ENCODE results near the gene AMPD2. TPM values are rescaled to one million over a fixed set of nuclear protein-coding genes. Genes with fewer than 3 reads are reported as not detected.

AMPD2 gene
- total and polyA plus RNA-seq, 10 donors, result 25.2 to 193 (median 143) TPM

- H3K9me3 ChIP-seq, result no peaks in the 10 kb centered on the region
- H3K27me3 ChIP-seq (replicated peaks in 1 of 7), result no peaks in the 10 kb centered on the region
- H3K36me3 ChIP-seq, result peaks cover 0 to under 1% (median 0%) of the 10 kb centered on the region in 6 donors
- WGBS, 5 donors, result 64 to 88% (median 82%) methylated on average over 2 of the region's 2 CpGs
- intact Hi-C loops (cut with DNase I; ENCODE audit: low total_unique reads), result no loop called here
- no peak overlapping the region for H3K27ac ChIP-seq
- H3K4me1 ChIP-seq, result peaks cover 0 to 27% (median 25%) of the 10 kb centered on the region in 6 donors
- H3K4me3 ChIP-seq, result no peak overlapping the region
- no peak for DNase-seq
- TF ChIP-seq POLR2AphosphoS5 (IDR thresholded peaks at IDR 0.05) (no peak), POLR2A (IDR thresholded peaks at IDR 0.05) (no peak), CTCF (IDR thresholded peaks at IDR 0.05 in 8 of 11, conservative IDR thresholded peaks at IDR 0.05 in 3 of 11) (no peak)
These were observed 32.8 kb downstream of the AMPD2 start for GRCh38 chr1:109652402-109652801.

GRCh38 chr1:109653306-109653705 is 33.7 kb downstream of the AMPD2 start:
- H3K4me1 ChIP-seq, result peaks cover 0 to 36% (median 26%) of the 10 kb centered on the region in 6 donors
- no peak for DNase-seq
- WGBS, 5 donors, result 70 to 81% (median 77%) methylated on average over 2 of the region's 2 CpGs
- peaks cover 0 to 9% (median 5%) of the 10 kb centered on the region in 6 donors for H3K36me3 ChIP-seq
- intact Hi-C loops (cut with DNase I; ENCODE audit: low total_unique reads), result no loop called here
- TF ChIP-seq POLR2AphosphoS5 (IDR thresholded peaks at IDR 0.05) (no peak), POLR2A (IDR thresholded peaks at IDR 0.05) (no peak), CTCF (IDR thresholded peaks at IDR 0.05 in 8 of 11, conservative IDR thresholded peaks at IDR 0.05 in 3 of 11) (no peak)
- H3K27ac ChIP-seq, result no peak overlapping the region
- H3K9me3 ChIP-seq, result no peaks in the 10 kb centered on the region
- H3K27me3 ChIP-seq (replicated peaks in 1 of 7), result no peaks in the 10 kb centered on the region
- H3K4me3 ChIP-seq, result no peak overlapping the region

- Histone ChIP-seq H3K27ac (no peak overlapping the region), H3K4me3 (no peak overlapping the region), H3K9me3 (no peaks in the 10 kb centered on the region), H3K27me3 (replicated peaks in 1 of 7) (no peaks in the 10 kb centered on the region), H3K36me3 (peaks cover 0 to 19% (median 11%) of the 10 kb centered on the region in 6 donors), H3K4me1 (peaks cover 0 to 39% (median 26%) of the 10 kb centered on the region in 6 donors)
- 87 to 94% (median 93%) methylated on average over 12 of the region's 12 CpGs for WGBS, 5 donors
- intact Hi-C loops (cut with DNase I; ENCODE audit: low total_unique reads), result no loop called here
- TF ChIP-seq POLR2A (IDR thresholded peaks at IDR 0.05) (no peak), CTCF (IDR thresholded peaks at IDR 0.05 in 8 of 11, conservative IDR thresholded peaks at IDR 0.05 in 3 of 11) (no peak), POLR2AphosphoS5 (IDR thresholded peaks at IDR 0.05) (no peak)
- DNase-seq, result no peak
These were observed 34.9 kb downstream of the AMPD2 start for GRCh38 chr1:109654519-109654918.

GRCh38 chr1:109655615-109656519 is 36.2 kb downstream of the AMPD2 start, which contains the start of gene GSTM4:
Gene GSTM4 (plus strand): TSS chr1:109656099. CDS start chr1:109656390, 291 bp downstream.
- peaks cover 0 to 32% (median 15%) of the 10 kb centered on the region in 6 donors for H3K36me3 ChIP-seq
- intact Hi-C loops (cut with DNase I; ENCODE audit: low total_unique reads), result no loop called here
- H3K27ac ChIP-seq, result peak within 1 kb of the TSS; percentile 54 to 88 (median 84)
- H3K4me3 ChIP-seq, result peak within 1 kb of the TSS; percentile 58 to 91 (median 82)
- H3K4me1 ChIP-seq, result peaks cover 0 to 44% (median 26%) of the 10 kb centered on the region in 6 donors
- H3K9me3 ChIP-seq, result no peaks in the 10 kb centered on the region
- 0 to 3% (median 3%) methylated on average over 13 to 54 of the region's 54 CpGs for WGBS, 5 donors
- peak; percentile 96 for DNase-seq
- TF ChIP-seq CTCF (IDR thresholded peaks at IDR 0.05 in 8 of 11, conservative IDR thresholded peaks at IDR 0.05 in 3 of 11) (peak in 3 of 11 experiments; percentile 14 to 16 (median 15)), POLR2A (IDR thresholded peaks at IDR 0.05) (no peak), POLR2AphosphoS5 (IDR thresholded peaks at IDR 0.05) (peak; percentile 79 to 87 (median 83))
- no peaks in the 10 kb centered on the region for H3K27me3 ChIP-seq (replicated peaks in 1 of 7)

Data from spleen (tissue), 11 donors.